Effector memory CD8-positive, alpha-beta T cell (primary cell): ENCODE measurements around the gene ABLIM1.

ENCODE experiments used
- ATAC-seq: fragments of 150-1000 bp; cut with Tn5 transposase; replicated peaks from 2 replicates; pipeline ENCODE4 v1.10.0; 2021; ENCODE audit warnings: mild to moderate bottlenecking, moderate library complexity
- DNase-seq, 3 experiments: peaks; one replicate each; pipeline ENCODE4 v3.0.0; 2021
- H3K27ac Mint-ChIP-seq, 2 donors: one replicate each; pipeline ENCODE4 v1.8.0; 2022; ENCODE audit warnings: mild to moderate bottlenecking in 2 of 2, mixed read lengths in 2 of 2, moderate library complexity in 2 of 2
- H3K27me3 Mint-ChIP-seq, 2 donors: one replicate each; pipeline ENCODE4 v1.8.0; 2022; ENCODE audit warnings: mixed read lengths in 2 of 2
- H3K36me3 Mint-ChIP-seq: one replicate; pipeline ENCODE4 v1.8.0; 2022; ENCODE audit warnings: mild to moderate bottlenecking, moderate library complexity, mixed read lengths; ENCODE audit not compliant: insufficient read depth
- H3K4me1 Mint-ChIP-seq, 2 donors: one replicate each; pipeline ENCODE4 v1.8.0; 2022; ENCODE audit warnings: low read depth in 2 of 2, mixed read lengths in 2 of 2
- H3K4me3 Mint-ChIP-seq, 2 donors: one replicate each; pipeline ENCODE4 v1.8.0; 2022; ENCODE audit warnings: mild to moderate bottlenecking in 2 of 2, mixed read lengths in 2 of 2, moderate library complexity in 2 of 2
- H3K9me3 Mint-ChIP-seq, 2 donors: one replicate each; pipeline ENCODE4 v1.8.0; 2022; ENCODE audit warnings: mixed read lengths in 2 of 2

Gene ABLIM1

GRCh38 chr10:114566064-114566463 is 92.0 kb downstream of the ABLIM1 start:
- ATAC-seq (no peak), DNase-seq (no peak)
- Mint-ChIP-seq H3K4me3 (no peak overlapping the region), H3K27ac (no peak overlapping the region), H3K36me3 (peaks cover 3% of the 10 kb centered on the region), H3K27me3 (no peaks in the 10 kb centered on the region), H3K9me3 (no peaks in the 10 kb centered on the region), H3K4me1 (no peaks in the 10 kb centered on the region)

GRCh38 chr10:114565066-114565465 is 93.0 kb downstream of the ABLIM1 start:
- Mint-ChIP-seq H3K36me3 (peaks cover 3% of the 10 kb centered on the region), H3K4me1 (no peaks in the 10 kb centered on the region), H3K9me3 (no peaks in the 10 kb centered on the region), H3K27me3 (no peaks in the 10 kb centered on the region), H3K4me3 (no peak overlapping the region), H3K27ac (no peak overlapping the region)
- no peak for ATAC-seq
- DNase-seq: no peak

GRCh38 chr10:114561008-114561523 is 97.0 kb downstream of the ABLIM1 start:
- Mint-ChIP-seq H3K4me3 (no peak overlapping the region), H3K27ac (no peak overlapping the region), H3K9me3 (peaks cover 0 to 4% of the 10 kb centered on the region in 2 donors), H3K36me3 (no peaks in the 10 kb centered on the region), H3K4me1 (no peaks in the 10 kb centered on the region), H3K27me3 (no peaks in the 10 kb centered on the region)
- ATAC-seq (no peak), DNase-seq (no peak)

GRCh38 chr10:114560144-114560543 is 97.9 kb downstream of the ABLIM1 start:
- no peaks in the 10 kb centered on the region for H3K27me3 Mint-ChIP-seq
- no peaks in the 10 kb centered on the region for H3K36me3 Mint-ChIP-seq
- DNase-seq (no peak), ATAC-seq (no peak)
- H3K27ac Mint-ChIP-seq: no peak overlapping the region
- no peak overlapping the region for H3K4me3 Mint-ChIP-seq
- no peaks in the 10 kb centered on the region for H3K4me1 Mint-ChIP-seq
- peaks cover 0 to 4% of the 10 kb centered on the region in 2 donors for H3K9me3 Mint-ChIP-seq

- no peaks in the 10 kb centered on the region for H3K36me3 Mint-ChIP-seq
- ATAC-seq (no peak), DNase-seq (no peak)
- H3K9me3 Mint-ChIP-seq: peaks cover 0 to 4% of the 10 kb centered on the region in 2 donors
- H3K4me1 Mint-ChIP-seq: no peaks in the 10 kb centered on the region
- no peaks in the 10 kb centered on the region for H3K27me3 Mint-ChIP-seq
- H3K4me3 Mint-ChIP-seq: no peak overlapping the region
- H3K27ac Mint-ChIP-seq: no peak overlapping the region
These were observed 98.4 kb downstream of the ABLIM1 start for GRCh38 chr10:114559636-114560035.

- Mint-ChIP-seq H3K4me1 (no peaks in the 10 kb centered on the region), H3K9me3 (peaks cover 0 to 4% of the 10 kb centered on the region in 2 donors), H3K27me3 (no peaks in the 10 kb centered on the region), H3K27ac (no peak overlapping the region), H3K36me3 (no peaks in the 10 kb centered on the region), H3K4me3 (no peak overlapping the region)
- ATAC-seq (no peak), DNase-seq (no peak)
These were observed 100.2 kb downstream of the ABLIM1 start for GRCh38 chr10:114557854-114558253.

- Mint-ChIP-seq H3K9me3 (peaks cover 0 to 4% of the 10 kb centered on the region in 2 donors), H3K27me3 (no peaks in the 10 kb centered on the region), H3K4me3 (no peak overlapping the region), H3K36me3 (no peaks in the 10 kb centered on the region), H3K4me1 (no peaks in the 10 kb centered on the region), H3K27ac (no peak overlapping the region)
- ATAC-seq (no peak), DNase-seq (no peak)
These were observed 101.6 kb downstream of the ABLIM1 start for GRCh38 chr10:114556236-114557122.

- no peak overlapping the region for H3K27ac Mint-ChIP-seq
- H3K27me3 Mint-ChIP-seq: no peaks in the 10 kb centered on the region
- no peak for DNase-seq
- H3K36me3 Mint-ChIP-seq: no peaks in the 10 kb centered on the region
- peaks cover 0 to 4% of the 10 kb centered on the region in 2 donors for H3K9me3 Mint-ChIP-seq
- H3K4me1 Mint-ChIP-seq: peaks cover 4 to 6% of the 10 kb centered on the region in 2 donors
- no peak overlapping the region for H3K4me3 Mint-ChIP-seq
- no peak for ATAC-seq
These were observed 104.6 kb downstream of the ABLIM1 start for GRCh38 chr10:114553436-114553835.

GRCh38 chr10:114552050-114552449 is 106.0 kb downstream of the ABLIM1 start:
- ATAC-seq: no peak
- no peaks in the 10 kb centered on the region for H3K9me3 Mint-ChIP-seq
- DNase-seq: no peak
- H3K4me3 Mint-ChIP-seq: no peak overlapping the region
- peaks cover 6 to 8% of the 10 kb centered on the region in 2 donors for H3K4me1 Mint-ChIP-seq
- H3K27ac Mint-ChIP-seq: no peak overlapping the region
- no peaks in the 10 kb centered on the region for H3K36me3 Mint-ChIP-seq
- no peaks in the 10 kb centered on the region for H3K27me3 Mint-ChIP-seq

GRCh38 chr10:114551636-114551972 is 106.5 kb downstream of the ABLIM1 start:
- no peaks in the 10 kb centered on the region for H3K36me3 Mint-ChIP-seq
- no peak overlapping the region for H3K4me3 Mint-ChIP-seq
- H3K9me3 Mint-ChIP-seq: no peaks in the 10 kb centered on the region
- peaks cover 6 to 8% of the 10 kb centered on the region in 2 donors for H3K4me1 Mint-ChIP-seq
- H3K27me3 Mint-ChIP-seq: no peaks in the 10 kb centered on the region
- H3K27ac Mint-ChIP-seq: no peak overlapping the region
- ATAC-seq (no peak), DNase-seq (no peak)

GRCh38 chr10:114550756-114551635 is 107.1 kb downstream of the ABLIM1 start:
- Mint-ChIP-seq H3K4me1 (peaks cover 6 to 8% of the 10 kb centered on the region in 2 donors), H3K27ac (no peak overlapping the region), H3K36me3 (no peaks in the 10 kb centered on the region), H3K4me3 (no peak overlapping the region), H3K27me3 (no peaks in the 10 kb centered on the region), H3K9me3 (no peaks in the 10 kb centered on the region)
- ATAC-seq: no peak
- DNase-seq: no peak

- Mint-ChIP-seq H3K27me3 (no peaks in the 10 kb centered on the region), H3K27ac (no peak overlapping the region), H3K36me3 (peaks cover 4% of the 10 kb centered on the region), H3K4me3 (no peak overlapping the region), H3K4me1 (peaks cover 22 to 24% of the 10 kb centered on the region in 2 donors), H3K9me3 (no peaks in the 10 kb centered on the region)
- DNase-seq (no peak), ATAC-seq (no peak)
These were observed 109.4 kb downstream of the ABLIM1 start for GRCh38 chr10:114548662-114549061.

GRCh38 chr10:114547514-114547913 is 110.6 kb downstream of the ABLIM1 start:
- H3K4me1 Mint-ChIP-seq: peaks cover 31 to 34% of the 10 kb centered on the region in 2 donors
- H3K9me3 Mint-ChIP-seq: no peaks in the 10 kb centered on the region

More at GRCh38 chr10:114547514-114547913, 110.6 kb downstream of the ABLIM1 start:
- ATAC-seq (no peak), DNase-seq (no peak)
- H3K27me3 Mint-ChIP-seq: no peaks in the 10 kb centered on the region
- no peak overlapping the region for H3K4me3 Mint-ChIP-seq
- H3K36me3 Mint-ChIP-seq: peaks cover 8% of the 10 kb centered on the region
- no peak overlapping the region for H3K27ac Mint-ChIP-seq
